ENCODE measurements around the gene IL1RAPL2. TPM values are rescaled to one million over a fixed set of nuclear protein-coding genes. Genes with fewer than 3 reads are reported as not detected.

The IL1RAPL2 gene
- polyA plus RNA-seq, 1 experiment, result not detected

GRCh38 chrX:104988038-104988437 lies 422.0 kb downstream of the IL1RAPL2 start:
- POLR2A ChIA-PET, result no interaction called here
- no peak for DNase-seq (ENCODE audit: low read depth)
- H3K36me3 ChIP-seq (ENCODE audit: control insufficient read depth, insufficient read depth, low read length), result no peaks in the 10 kb centered on the region
- TF ChIP-seq, protein P1, sequence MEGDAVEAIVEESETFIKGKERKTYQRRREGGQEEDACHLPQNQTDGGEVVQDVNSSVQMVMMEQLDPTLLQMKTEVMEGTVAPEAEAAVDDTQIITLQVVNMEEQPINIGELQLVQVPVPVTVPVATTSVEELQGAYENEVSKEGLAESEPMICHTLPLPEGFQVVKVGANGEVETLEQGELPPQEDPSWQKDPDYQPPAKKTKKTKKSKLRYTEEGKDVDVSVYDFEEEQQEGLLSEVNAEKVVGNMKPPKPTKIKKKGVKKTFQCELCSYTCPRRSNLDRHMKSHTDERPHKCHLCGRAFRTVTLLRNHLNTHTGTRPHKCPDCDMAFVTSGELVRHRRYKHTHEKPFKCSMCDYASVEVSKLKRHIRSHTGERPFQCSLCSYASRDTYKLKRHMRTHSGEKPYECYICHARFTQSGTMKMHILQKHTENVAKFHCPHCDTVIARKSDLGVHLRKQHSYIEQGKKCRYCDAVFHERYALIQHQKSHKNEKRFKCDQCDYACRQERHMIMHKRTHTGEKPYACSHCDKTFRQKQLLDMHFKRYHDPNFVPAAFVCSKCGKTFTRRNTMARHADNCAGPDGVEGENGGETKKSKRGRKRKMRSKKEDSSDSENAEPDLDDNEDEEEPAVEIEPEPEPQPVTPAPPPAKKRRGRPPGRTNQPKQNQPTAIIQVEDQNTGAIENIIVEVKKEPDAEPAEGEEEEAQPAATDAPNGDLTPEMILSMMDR (IDR thresholded peaks at IDR 0.05; ENCODE audit: insufficient read depth, low read depth, low read length), result no peak
- CTCF ChIA-PET, result no interaction called here
- H3K27me3 ChIP-seq (ENCODE audit: control insufficient read depth, insufficient read depth, low read length), result no peaks in the 10 kb centered on the region
- H3K4me3 ChIP-seq (ENCODE audit: low read depth, low read length), result no peak overlapping the region

GRCh38 chrX:104995546-104995945 lies 429.5 kb downstream of the IL1RAPL2 start:
- no peaks in the 10 kb centered on the region for H3K36me3 ChIP-seq (ENCODE audit: control insufficient read depth, insufficient read depth, low read length)
- TF ChIP-seq, protein P1 (IDR thresholded peaks at IDR 0.05; ENCODE audit: insufficient read depth, low read depth, low read length), result no peak
- POLR2A ChIA-PET, result no interaction called here
- CTCF ChIA-PET, result no interaction called here
- no peaks in the 10 kb centered on the region for H3K27me3 ChIP-seq (ENCODE audit: control insufficient read depth, insufficient read depth, low read length)
- no peak overlapping the region for H3K4me3 ChIP-seq (ENCODE audit: low read depth, low read length)
- DNase-seq (ENCODE audit: low read depth), result no peak

DNA sequence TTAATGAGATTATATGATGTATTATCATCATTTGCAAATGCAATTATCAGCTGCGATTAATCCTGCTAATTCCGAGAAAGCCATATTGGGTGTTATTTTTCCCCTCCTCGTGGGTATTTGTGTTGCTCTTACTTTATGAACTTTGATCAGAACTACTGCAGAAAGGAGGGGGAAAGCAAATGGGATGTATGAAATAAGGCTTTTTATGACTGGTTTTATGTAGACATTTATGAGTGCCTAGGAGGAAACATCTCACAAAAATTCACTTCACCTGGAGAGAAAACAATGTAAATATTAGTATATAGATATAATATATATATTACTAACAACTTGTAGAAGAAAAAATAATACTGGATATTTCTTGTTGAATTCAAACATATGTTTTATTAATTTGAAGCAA lies 440.1 kb downstream of the IL1RAPL2 start:
- ChIA-PET POLR2A (no interaction called here), CTCF (no interaction called here)
- Histone ChIP-seq H3K4me3 (ENCODE audit: low read depth, low read length) (no peak overlapping the region), H3K27me3 (ENCODE audit: control insufficient read depth, insufficient read depth, low read length) (no peaks in the 10 kb centered on the region), H3K36me3 (ENCODE audit: control insufficient read depth, insufficient read depth, low read length) (no peaks in the 10 kb centered on the region)
- TF ChIP-seq, protein P1 (IDR thresholded peaks at IDR 0.05; ENCODE audit: insufficient read depth, low read depth, low read length), result no peak
- DNase-seq (ENCODE audit: low read depth), result no peak

DNA sequence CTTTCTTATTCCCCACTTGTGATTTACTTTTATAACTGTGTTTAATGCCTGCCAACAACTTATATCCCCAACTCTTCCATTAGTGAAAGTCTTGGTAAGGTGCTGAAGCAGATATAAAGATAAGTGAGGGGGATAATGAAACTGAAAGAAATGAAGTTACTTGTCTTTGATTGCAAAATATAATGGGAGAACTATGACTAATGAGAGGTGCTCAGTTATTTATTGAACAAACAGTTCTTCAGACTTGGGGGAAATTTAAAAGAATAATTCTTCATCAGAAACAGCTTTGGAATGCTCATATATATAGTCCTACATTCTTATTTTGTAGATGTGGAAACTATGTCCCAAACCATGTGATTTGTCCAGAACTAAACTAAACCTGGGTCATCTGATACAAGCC lies 441.0 kb downstream of the IL1RAPL2 start:
- no peaks in the 10 kb centered on the region for H3K27me3 ChIP-seq (ENCODE audit: control insufficient read depth, insufficient read depth, low read length)
- ChIA-PET POLR2A (no interaction called here), CTCF (no interaction called here)
- H3K36me3 ChIP-seq (ENCODE audit: control insufficient read depth, insufficient read depth, low read length), result no peaks in the 10 kb centered on the region
- H3K4me3 ChIP-seq (ENCODE audit: low read depth, low read length), result no peak overlapping the region
- TF ChIP-seq, protein P1 (IDR thresholded peaks at IDR 0.05; ENCODE audit: insufficient read depth, low read depth, low read length), result no peak
- no peak for DNase-seq (ENCODE audit: low read depth)

GRCh38 chrX:105013719-105014118 lies 447.7 kb downstream of the IL1RAPL2 start:
- CTCF ChIA-PET, result no interaction called here
- TF ChIP-seq, protein P1 (IDR thresholded peaks at IDR 0.05; ENCODE audit: insufficient read depth, low read depth, low read length), result no peak

More at GRCh38 chrX:105013719-105014118, 447.7 kb downstream of the IL1RAPL2 start:
- Histone ChIP-seq H3K27me3 (ENCODE audit: control insufficient read depth, insufficient read depth, low read length) (no peaks in the 10 kb centered on the region), H3K4me3 (ENCODE audit: low read depth, low read length) (no peak overlapping the region), H3K36me3 (ENCODE audit: control insufficient read depth, insufficient read depth, low read length) (no peaks in the 10 kb centered on the region)
- POLR2A ChIA-PET, result no interaction called here
- DNase-seq (ENCODE audit: low read depth), result no peak

Measured in BJ (cell line).